CD4-positive, alpha-beta T cell treated with Interleukin-17A for 1 hour (primary cell): Measurements from ENCODE around the gene AZIN2.
"Not testable (repeated sequence)": the region's sequence is repeated elsewhere in the genome, so short reads cannot be mapped to it uniquely, and the experiment has no call there.

Experiments used
- DNase-seq: peaks from one replicate; pipeline ENCODE4 v3.0.0-alpha.2; 2020

AZIN2 gene

DNA sequence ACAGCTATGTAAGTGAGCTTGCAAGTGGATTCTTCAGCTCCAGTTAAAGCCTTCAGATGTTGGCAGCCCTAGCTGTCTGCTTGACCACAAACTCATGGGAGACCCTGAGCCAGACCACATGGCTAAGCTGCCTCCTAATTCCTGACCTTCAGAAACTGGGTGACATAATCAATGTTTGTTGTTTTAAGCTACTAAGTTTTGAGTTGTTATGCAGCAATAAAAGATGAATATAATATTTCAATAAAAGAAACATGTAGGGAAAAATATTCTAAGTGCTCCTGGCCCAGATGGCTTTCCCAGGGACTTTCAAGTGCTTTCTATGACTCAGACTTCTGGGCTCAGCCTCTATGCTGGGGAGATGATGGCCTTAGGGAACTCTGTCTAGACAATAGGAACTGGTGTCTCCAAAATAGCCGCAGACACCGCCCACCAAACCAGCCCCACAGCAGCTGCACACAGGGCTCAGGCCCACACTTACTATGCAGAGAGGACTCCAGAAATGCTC is 20.3 kb upstream of the AZIN2 start:
- no peak for DNase-seq

DNA sequence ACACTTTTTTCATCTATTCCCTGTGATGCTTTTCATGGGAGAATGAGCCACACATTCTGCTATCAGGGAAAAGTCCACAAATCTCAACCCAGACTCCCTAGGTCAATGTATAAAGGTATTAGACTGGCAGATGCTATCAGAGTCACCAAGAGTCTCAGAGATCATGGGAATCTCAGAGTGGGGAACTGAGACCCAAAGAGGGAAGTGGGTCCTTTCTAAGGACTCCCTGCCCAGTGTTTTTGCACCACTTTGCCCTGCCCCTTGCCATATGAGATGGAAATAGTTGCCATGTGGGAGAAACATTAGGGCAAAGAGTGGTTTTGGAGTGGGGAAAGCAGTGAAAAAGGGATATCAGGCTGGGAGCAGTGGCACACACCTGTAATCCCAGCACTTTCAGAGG is 19.1 kb upstream of the AZIN2 start:
- no peak for DNase-seq

DNA sequence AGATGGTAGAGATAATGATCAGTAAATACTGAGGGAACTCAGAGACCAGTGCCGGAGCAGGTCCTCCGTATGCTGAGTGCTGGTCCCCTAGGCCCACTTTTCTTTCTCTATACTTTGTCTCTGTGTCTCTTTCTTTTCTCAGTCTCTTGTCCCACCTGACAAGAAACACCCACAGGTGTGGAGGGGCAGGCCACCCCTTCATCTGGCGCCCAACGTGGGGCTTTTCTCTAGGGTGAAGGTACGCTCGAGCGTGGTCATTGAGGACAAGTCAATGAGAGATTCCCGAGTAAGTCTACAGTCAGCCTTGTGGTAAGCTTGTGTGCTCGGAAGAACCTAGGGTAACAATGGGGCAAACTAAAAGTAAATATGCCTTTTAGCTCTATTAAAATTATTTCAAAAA is 16.7 kb upstream of the AZIN2 start:
- DNase-seq: not testable (repeated sequence)

DNA sequence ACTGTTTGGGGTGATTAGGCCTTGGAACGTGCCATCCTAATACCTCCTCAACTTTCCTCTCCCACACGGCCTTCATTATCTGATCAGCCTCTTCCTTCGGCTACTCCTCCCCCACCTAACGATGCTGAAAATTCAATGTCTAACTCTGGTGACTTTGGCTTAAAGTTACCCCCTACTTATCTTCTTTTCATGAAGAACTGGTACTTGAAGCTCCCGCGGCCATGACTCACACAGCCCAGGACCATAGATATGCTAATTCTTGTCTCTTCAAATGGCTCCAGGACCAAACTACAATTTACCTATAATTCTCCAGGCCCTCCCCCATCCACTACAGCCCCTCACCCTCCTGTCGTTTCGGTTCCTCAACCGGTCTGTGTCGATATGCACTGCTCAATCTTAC is 15.7 kb upstream of the AZIN2 start:
- no peak for DNase-seq

DNA sequence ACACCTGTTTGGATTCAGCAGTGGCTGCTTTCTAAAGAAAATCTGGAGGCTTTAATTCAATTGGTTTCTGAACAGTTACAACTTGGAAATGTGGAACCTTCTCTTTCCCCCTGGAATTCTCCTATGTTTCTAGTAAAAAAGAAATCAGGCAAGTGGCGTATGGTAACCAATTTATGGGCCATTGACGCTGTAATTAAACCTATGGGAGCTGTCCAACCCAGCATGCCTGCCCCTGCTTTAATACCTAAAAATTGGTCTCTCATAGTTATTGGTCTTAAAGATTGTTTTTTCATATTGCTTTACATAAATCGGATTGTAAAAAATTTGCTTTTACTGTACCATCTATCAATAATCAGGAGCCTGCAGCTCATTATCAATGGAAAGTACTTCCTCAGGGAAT is 14.5 kb upstream of the AZIN2 start:
- DNase-seq: not testable (repeated sequence)

DNA sequence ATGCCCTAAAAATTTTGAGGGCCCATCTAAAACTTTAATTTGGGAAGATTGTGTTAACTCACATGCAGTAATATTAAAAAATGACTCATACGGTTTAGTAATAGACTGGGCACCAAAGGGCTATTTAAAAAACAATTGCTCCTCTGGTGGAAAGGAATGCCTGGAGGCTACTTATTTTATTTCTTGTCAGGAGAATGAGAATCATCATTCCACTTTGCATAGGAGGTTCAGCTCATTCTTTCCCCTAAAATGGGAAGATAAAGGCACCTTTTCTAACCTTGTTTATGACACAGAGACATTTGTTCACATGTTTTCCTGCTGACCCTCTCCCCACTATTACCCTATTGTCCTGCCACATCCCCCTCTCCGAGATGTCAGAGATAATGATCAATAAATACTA is 12.8 kb upstream of the AZIN2 start:
- DNase-seq: not testable (repeated sequence)

DNA sequence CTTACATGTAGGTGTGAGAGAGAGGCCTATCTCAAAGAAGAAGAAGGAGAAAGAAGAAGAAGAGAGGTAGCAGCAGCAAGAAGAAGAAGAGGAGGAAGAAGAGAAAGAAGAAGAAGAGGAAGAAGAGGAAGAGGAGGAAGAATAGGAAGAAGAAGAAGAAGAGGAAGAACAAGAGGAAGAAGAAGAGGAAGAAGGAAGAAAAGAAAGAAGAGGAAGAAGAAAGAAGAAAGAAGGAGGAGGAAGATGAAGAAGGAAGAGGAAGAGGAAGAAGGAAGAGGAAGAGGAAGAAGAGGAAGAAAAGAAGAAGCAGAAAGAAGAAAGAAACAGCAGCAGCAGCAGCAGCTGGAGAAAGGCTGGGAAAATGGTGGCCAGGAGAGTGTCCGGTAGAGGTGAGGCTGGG is 10.3 kb upstream of the AZIN2 start:
- no peak for DNase-seq

DNA sequence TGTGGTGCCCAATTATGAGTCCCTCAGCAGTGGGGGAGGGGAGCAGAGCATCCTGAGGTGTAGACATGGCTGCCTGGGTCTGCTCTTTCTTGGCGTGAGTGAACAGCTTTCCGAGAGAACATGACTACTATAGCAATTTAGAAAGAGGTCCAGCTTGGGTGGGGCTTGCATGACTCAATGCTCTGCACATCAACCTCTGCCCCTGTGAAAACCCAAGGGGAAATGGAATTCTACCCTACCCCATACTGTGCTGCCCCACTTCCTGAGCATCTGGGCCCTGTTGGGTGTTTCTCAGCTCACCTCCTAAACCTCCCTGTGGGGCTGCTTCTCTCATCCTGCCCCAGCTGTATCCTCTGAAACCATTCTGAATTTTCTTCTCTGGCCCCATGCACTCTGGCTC is 8.2 kb upstream of the AZIN2 start:
- no peak for DNase-seq

DNA sequence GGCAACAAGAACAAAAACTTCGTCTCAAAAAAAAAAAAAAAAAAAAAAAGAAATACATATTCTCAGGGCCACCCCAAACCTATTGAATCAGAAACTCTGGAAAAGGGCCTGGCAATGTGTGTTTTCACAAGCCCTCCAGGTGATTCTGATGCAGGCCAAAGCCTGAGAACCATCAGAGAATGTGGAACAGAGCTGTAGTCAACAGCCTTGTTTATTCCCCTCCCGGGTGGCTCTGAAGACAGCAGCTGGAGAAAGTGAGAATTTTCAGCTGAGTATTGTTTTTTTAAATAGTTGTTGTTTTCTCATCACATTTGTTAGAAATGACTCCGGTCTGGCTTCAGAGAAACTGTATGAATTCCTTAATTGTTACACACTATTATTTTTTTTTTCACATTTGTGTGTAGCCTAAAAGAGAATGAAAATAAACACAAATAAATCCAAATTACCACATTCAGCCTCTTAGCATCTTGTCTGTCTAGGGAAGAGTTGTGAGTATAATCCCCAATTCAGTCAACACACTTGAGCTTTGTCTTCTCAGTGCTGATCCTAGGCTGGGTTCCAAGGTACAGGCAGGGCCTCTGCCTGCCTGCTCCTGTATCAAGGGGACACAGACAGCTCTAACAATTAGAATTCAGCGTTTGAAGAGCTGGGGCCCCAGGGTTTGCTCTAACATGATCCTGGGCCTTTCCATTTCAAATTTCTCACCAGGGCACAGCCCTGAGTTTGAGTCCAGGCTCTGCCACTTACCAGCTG is 6.6 kb upstream of the AZIN2 start:
- no peak for DNase-seq

DNA sequence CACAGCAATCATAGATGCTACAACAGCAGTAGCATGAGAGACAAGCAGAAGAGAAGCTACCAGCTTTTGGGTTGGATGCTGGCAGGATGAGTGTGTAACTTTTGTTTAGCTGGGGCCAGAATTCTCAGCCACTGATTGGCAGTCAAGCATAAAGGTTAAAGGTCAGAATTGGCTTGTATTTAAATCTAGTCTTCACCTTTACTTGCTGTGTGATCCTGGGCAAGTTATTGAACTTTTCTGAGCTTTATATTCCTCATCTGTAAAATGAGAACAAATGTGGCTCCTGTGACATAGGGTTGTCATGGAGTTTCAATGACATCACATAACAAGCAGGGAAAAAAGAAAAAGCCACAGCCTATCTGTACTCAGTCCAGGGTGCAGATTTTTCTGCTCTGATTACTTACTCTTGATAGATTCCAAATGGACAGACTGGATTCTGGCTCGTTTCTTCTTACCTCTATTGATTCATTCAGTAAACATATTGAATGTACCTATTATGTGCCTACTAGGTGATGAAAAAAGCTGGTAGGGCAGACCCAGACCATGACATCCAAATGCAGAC is 2.8 kb upstream of the AZIN2 start:
- no peak for DNase-seq

DNA sequence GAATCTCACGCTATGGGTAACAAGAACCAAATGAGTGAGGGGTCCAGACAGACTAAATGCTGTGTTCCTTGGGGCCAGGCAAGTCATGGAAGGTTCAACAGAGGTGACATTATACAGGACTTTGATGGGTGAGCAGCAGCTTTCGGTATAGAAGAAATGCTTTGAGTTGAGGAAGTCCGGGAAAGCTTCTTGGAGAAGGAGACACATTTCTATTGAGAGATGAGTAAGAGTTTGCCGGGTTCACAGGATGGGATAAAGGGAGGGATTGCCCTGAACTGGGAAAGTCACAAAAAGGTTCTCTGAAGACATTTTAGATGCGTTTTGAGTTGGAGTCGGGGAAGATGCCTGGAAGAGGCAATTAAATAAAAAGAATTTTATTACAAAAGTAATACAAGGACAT is 580 bp upstream of the AZIN2 start:
- DNase-seq: no peak

DNA sequence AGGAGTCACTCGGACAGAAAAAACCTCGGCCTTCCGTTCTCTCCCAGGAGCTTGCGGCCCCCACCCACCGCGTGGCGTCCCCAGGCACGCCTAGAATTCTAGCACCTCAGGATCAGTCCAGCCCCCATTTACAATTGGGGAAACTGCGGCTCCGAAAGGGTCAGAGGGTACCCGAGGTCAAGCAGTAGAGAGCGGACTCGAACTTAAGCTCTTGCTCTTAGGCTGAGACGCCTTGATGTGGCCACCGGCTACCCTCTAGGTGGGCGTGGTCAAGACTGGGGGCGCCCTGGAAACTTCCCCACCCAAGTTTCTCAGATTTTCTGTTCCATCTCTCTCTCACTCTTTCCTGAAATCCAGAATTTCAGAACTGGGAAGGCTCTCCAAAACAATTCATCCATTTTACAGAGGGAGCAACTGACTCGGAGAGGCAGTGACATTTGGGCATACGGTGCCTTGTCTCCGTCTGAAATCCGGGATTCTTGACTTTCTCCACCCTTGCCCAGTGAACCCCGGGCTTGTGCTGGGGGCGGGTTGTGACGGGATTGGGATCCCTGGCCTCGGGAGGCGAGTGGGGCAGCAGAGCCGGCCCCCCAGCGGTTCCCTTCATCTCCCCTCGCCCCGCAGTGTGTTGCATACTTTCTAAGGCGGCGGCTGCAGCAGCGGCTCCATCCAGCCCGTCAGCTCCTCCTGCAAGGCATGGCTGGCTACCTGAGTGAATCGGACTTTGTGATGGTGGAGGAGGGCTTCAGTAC is 777 bp downstream of the AZIN2 start:
- DNase-seq: peak; percentile 25

DNA sequence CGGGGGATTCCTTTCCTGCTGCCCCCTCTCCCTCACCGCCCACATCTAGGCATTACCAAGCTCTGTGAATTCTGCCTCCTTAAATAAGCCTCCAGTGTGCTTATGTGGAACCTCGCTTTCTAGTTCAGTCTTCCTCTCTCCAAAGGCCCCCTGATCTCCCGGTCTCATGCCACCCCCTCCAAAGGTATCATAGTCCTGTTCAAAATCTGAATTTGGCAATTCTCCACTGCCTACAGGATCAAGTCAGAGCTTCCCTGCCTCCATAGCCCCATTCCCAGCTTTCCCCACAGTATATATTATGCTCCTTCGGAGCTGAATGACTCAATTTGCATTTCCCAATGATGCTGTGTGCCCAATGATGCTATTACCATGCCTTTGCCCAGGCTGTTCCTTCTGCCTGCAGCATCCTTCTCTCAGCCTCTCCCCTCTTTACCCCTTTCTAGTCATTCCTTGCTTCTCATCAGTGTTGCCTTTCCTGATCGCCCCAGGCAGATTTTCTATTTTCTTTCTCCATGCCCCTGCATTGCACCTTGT is 1.7 kb downstream of the AZIN2 start:
- no peak for DNase-seq

DNA sequence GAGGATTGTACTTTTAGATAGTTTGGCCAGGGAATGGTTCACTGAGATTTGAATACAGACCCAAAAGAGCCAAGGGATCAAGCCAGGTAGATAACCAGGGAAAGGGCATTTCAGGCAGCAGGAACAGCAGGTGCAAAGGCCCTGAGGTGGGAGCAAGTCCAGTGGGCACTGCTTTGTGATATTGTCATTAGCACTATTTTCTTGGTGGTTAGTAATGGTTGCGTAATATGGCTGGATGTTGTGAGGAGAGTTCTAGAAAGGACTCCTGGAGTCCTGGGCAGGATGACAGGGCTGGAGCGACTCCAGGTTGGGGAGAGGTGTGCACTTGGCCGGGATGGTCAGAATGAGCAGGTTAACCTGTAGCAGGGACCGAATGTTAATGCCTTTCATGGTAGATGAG is 4.4 kb downstream of the AZIN2 start:
- DNase-seq: no peak

DNA sequence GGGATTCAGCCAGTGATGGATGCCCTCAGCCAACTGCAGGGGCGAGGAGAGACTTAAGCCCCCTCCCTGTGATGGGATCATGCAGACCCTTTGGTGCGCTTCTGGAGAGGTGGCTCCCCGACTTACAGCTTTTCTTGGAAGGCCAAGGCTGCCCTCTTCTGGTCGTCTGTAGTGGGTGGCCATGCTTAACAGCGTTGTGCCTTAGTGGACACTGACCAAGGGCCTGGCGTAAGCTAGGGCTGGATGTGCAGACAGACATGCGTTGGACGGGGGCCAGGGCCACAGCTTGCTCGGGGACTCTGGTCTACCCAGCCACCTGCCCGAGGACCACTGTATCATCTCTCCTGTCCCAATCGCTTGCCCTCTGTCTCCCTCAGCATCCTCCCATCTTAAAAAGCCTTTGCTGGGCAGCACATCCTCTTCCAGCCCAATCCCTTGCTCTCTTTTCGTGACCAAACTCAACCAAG is 5.5 kb downstream of the AZIN2 start:
- peak; percentile 55 for DNase-seq

DNA sequence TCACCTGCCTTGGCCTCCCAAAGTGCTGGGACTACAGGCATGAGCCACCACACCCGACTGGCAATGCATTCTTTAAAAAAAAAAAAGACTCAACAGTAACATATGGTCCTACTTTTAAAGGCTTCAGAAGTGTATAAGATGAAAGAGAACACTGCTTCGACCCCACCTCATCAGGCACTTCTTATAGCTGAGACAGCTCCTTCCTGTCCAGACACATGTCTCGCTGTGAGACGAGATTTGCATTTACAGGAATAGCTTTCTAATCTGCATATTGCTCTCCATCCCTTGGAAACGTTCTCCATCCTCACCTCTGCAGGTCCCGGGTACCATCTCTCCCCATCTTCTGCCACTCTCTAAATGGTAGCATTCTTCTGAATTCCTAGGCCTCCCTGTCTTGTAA is 6.7 kb downstream of the AZIN2 start:
- DNase-seq: no peak

DNA sequence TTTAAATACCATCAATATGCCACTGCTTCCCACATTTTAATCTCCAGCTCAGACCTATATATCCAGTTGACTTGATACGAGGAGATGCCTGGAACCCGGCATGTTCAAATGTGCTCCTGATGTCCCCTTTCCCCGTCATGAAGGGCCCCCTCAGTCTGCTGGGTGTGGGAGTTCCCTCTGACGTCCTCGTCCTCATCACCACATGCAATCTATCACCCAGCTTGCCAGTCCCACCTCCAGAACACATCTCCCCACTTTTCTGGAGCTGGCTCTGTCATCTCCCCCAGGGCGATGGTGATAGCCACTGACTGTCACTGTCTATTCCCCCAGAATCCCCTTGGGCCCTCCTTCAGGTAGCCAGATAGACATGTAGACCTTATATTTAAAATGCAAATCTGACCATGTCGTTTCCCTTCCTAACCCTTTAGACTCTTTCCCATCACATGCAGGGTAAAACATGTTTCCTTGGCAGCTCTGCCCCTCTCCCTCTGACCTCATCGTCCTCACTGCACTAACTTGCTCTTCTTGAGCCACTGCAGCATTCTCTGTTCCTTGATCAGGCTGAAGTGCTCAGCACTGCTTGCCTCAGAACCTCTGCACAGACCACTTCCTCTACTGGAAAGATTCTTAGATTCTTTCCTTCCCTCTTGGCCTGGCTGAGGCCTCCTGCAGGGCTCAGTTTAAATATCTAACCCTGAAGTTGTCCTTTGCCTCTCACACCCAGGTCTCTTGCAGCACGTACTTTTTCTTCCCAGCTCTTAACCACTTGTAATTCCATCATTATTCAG is 7.4 kb downstream of the AZIN2 start:
- no peak for DNase-seq

DNA sequence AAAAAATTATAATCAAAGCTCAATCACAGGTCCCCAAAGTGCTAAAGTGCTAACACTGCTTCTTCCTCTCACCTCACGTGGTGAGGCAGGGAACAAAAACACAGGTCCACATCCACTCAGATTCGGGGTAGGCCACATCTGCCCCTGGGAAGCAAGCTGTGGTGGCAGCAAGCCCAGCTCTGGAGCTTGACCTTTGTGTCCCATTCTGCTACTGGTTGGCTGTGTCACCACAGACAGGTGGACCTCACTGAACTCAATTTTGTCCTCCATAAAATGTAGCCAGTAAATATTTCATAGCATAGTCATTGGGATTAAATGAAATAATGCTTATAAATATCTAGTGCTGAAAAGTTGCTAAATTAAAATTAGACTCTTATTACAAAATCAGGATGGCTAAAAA is 8.5 kb downstream of the AZIN2 start:
- no peak for DNase-seq

DNA sequence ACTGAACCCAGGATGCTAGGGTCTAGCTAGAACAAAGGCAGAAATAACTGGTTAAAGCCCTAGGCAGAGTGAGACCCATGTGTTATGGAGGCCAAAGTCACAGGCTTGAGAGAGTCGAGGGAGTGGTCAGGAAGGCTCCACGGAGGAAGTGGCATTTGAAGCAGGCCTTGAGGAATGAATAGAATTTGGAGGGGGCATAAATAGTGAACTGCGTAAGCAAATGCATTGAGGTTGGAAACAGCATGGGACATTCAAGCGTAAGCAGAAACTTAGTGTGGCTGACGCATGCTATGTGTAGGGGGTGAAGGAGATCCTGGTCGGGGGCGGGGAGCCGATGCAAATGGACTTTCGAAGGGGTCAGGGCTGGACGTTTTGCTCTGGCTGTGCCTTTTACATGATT is 11.5 kb downstream of the AZIN2 start:
- no peak for DNase-seq

DNA sequence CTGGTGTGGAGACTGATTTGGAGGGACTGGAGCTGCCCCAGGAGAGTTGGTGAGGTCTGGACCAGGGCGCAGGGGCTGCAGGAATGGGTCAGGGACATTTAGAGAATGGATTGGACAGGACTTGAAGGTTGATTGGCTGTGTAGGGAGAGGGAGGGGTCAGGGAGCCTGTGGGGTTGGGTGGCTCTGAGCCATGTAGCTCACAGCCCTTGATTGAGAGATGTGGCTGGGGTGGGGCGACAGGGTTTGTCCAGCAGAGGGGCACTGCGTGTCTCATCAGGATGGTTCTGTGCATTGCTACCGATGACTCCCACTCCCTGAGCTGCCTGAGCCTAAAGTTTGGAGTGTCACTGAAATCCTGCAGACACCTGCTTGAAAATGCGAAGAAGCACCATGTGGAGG is 12.1 kb downstream of the AZIN2 start:
- DNase-seq: no peak

DNA sequence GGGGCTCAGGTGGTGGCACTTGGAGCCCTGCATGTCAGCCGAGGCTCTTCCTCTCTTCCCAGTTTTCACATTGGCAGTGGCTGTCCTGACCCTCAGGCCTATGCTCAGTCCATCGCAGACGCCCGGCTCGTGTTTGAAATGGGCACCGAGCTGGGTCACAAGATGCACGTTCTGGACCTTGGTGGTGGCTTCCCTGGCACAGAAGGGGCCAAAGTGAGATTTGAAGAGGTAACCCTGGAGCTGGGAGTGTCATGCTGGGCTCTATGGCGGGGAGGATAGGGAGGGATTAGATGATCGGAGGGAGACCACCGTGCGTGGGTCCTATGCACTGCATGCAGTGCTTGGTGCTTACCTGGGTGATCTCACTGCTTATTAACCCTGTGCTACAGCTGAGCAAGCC is 13.5 kb downstream of the AZIN2 start:
- no peak for DNase-seq

DNA sequence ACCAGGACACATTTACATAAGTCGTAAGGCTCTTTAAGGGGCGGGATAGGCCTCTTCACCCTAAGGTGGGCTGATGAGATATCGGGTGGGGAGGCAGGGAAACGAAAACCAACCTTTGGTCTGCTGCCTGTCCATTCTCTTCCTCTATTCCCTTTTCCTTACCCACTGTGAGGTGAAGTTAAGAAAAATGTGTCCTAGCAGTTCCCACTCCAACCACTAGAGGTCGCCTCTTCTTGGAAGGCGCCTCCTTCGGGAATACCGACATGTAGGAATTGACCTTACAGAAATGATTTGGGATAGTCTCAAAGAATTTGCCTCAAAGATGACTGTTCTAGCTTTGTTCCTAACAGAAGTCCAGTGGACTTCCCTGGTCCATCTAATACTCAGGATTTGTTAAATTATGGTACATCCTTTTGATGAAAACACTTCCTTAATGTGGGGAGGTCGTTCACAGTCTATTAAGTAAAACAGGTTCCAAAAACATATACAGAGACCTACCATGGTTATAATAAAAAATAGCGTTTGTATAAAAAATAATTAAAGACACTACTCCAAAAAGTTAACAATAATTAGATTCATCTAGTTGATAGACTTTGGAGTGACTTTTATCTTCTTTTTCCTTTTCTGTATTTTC is 14.1 kb downstream of the AZIN2 start:
- peak; percentile 36 for DNase-seq
